OCI-M1 (cell line): ENCODE data around the gene ZMYND12.

Experiments used
- DNase-seq: peaks from one replicate; lab custom pipeline; 2025; lab: John Stamatoyannopoulos, UW

Gene ZMYND12

DNA sequence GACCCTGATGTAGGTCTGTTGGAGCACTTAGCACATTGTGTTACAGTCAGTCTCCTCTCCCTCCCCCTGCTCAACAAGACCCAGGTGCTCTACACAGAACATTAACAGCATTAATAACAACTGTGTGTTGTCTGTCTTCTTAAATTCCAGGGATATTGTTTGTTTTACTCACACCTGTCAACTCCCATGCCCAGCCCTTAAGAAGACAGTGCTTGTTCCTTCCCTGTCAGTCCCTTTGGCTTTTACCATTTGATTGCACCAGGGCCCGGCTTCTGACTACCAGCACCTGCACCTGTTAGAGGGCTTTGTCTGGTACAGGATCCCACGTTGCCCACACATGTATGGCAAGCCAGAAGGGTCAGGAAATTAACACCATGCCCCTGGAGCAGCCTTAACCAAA lies 63.6 kb downstream of the ZMYND12 start:
- DNase-seq = no peak

DNA sequence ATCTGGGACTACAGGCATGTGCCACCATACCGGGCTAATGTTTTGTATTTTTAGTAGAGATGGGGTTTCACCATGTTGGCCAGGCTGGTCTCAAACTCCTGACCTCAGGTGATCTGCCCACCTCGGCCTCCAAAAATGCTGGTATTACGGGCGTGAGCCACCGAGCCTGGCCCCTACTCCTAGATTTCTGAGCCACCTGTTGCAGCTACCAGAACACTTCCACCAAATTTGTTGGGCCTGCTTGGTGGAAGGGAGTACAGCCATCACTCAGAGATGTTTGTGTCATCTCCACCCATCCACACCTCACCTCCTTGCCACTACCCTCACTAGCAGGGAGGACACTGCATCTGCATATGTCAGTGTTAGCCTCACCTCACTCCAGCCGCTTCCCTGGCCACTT lies 69.8 kb downstream of the ZMYND12 start:
- DNase-seq = no peak

DNA sequence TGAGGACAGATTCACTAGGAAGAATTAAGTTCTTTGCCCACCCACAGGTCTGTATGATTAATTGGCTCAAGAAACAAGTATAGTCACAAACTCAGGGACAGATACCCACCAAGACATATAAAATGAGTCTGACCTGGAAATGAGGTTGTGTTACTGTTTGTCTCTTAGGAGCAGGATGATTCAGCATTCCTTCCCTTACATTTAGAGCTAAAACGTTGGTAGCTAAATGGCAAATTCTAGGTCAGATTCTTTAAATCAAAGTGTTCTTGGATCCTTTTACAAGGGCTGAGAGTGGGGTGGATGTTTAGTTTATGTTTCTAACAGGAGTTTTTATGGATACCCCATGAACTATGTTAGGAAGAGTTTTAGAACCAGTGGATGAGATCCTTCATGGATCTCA lies 70.5 kb downstream of the ZMYND12 start:
- DNase-seq = peak; percentile 37

DNA sequence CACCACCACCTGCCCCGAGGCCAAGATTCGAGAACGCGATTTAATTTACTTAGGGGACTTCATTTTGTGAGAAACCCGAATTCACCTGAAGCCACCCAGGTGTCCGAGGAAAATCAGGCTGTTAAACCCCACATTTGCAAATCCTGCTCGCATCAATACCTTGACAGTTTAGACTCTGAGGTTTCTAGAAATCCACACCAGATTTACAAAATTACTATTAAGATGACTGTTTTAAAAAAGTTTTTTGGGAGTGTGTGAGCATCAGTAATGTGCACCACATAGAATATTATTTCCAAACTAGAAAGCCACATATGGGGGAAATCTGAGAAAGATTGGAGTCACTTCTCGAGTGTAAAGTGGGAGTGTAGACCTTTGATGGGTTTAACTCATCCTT lies 74.5 kb downstream of the ZMYND12 start:
- no peak for DNase-seq

DNA sequence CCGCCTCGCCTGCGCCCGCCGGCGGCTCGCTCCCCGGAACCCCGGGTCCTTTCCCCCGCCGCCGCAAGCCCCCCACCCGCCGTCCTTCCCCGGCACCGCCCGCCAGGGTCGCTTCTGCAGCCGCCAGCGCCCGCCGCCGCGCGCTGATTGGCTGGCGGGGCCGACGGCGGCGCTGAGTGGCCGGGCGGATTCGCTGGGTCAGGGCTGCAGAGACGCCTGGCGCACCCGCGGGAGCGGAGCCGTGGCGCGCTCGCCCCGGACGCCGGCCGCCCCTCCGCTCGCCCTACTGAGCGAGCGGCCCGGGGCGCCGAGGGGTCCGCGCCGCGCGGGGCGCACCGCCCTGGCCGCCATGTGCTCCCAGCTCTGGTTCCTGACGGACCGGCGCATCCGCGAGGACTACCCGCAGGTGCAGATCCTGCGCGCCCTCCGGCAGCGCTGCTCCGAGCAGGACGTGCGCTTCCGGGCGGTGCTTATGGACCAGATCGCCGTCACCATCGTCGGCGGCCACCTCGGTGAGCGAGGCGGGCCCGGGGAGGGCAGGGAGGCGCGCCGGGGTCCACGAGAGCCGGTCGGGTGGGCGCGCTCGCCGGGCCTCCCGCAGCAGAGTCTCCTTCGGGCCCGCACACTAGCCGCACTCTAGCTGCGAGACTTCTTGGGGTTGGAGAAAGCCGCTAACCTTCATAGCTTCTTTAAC lies 75.1 kb downstream of the ZMYND12 start, which contains the start of gene RIMKLA:
Gene RIMKLA (plus strand): TSS at position 207 of the 694 bp plus-strand sequence. CDS start 143 bp downstream, at position 350.
- DNase-seq = no peak
